GM12892 (cell line): ENCODE data around the gene JAZF1.

Source experiments
- POLR2A ChIP-seq: IDR thresholded peaks from 2 replicates; pipeline ENCODE4 v1.6.1; 2011; ENCODE audit warnings: low read depth, low read length, control low read depth
- POLR2AphosphoS5 ChIP-seq: IDR thresholded peaks from 2 replicates; pipeline ENCODE4 v1.6.1; 2011; ENCODE audit warnings: low read depth, low read length, control low read depth
- TAF1 ChIP-seq: IDR thresholded peaks from 2 replicates; pipeline ENCODE4 v1.6.1; 2011; ENCODE audit warnings: low read depth, mild to moderate bottlenecking, control low read depth, low read length, borderline replicate concordance

DNA sequence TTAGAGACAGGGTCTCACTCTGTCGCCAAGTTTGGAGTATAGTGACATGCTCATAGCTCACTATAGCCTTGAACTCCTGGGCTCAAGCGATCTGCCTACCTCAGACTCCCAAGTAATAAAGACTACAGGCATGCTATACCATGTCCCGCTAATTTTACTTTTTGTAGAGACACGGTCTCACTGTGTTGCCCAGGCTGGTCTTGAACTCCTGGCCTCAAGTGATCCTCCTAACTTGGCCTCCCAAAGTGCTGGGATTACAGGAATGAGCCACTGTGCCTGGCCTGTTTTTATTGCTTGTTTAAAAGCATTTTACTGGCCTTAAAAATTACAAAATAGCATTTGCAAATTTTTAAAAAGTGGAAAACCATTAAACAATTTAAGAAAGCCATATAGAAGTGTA, 135.0 kb downstream of the JAZF1 start:
- TF ChIP-seq TAF1 = no peak
- TF ChIP-seq POLR2AphosphoS5 = no peak
- TF ChIP-seq POLR2A = no peak
